Stimulated activated CD4-positive, alpha-beta T cell treated with anti-CD3 and anti-CD28 coated beads, Interleukin-2, amount 100 ng/mL, for 24 hours (primary cell): Measurements from ENCODE around the gene PRR7.
"Not testable (repeated sequence)": the region's sequence is repeated elsewhere in the genome, so short reads cannot be mapped to it uniquely, and the experiment has no call there.

ENCODE experiments used
- DNase-seq, 2 donors: peaks; one replicate each; pipeline ENCODE4 v3.0.0-alpha.2; 2020

The PRR7 gene

GRCh38 chr5:177470759-177471536 lies 24.3 kb downstream of the PRR7 start:
- DNase-seq = no peak

GRCh38 chr5:177471610-177472356 lies 25.2 kb downstream of the PRR7 start:
- no peak for DNase-seq

GRCh38 chr5:177472460-177473442 lies 26.1 kb downstream of the PRR7 start:
- DNase-seq = peak in 1 of 2 donors; percentile 69

GRCh38 chr5:177473443-177474001 lies 26.9 kb downstream of the PRR7 start, which contains the start of gene DBN1:
DBN1 (minus strand) TSS chr5:177473634; CDS start chr5:177473521, 113 bp downstream.
- DNase-seq = peak in 1 of 2 donors; percentile 35

- DNase-seq = no peak
These were observed 27.4 kb downstream of the PRR7 start for GRCh38 chr5:177474002-177474476.

GRCh38 chr5:177474846-177475562 lies 28.4 kb downstream of the PRR7 start:
- DNase-seq = no peak

- DNase-seq = no peak
These were observed 29.2 kb downstream of the PRR7 start for GRCh38 chr5:177475563-177476427.

- DNase-seq = no peak
These were observed 30.1 kb downstream of the PRR7 start for GRCh38 chr5:177476531-177477233.

GRCh38 chr5:177477701-177478477 lies 31.3 kb downstream of the PRR7 start:
- DNase-seq = no peak

GRCh38 chr5:177478711-177479646 lies 32.4 kb downstream of the PRR7 start:
- DNase-seq = no peak

- DNase-seq = no peak
These were observed 33.2 kb downstream of the PRR7 start for GRCh38 chr5:177479774-177480173.

GRCh38 chr5:177482359-177482795 lies 35.8 kb downstream of the PRR7 start:
- DNase-seq = no peak

- no peak for DNase-seq
These were observed 36.4 kb downstream of the PRR7 start for GRCh38 chr5:177483042-177483441.

GRCh38 chr5:177483994-177484901 lies 37.6 kb downstream of the PRR7 start:
- DNase-seq = no peak

GRCh38 chr5:177484902-177485549 lies 38.4 kb downstream of the PRR7 start:
- DNase-seq = no peak

GRCh38 chr5:177485753-177486152 lies 39.1 kb downstream of the PRR7 start:
- DNase-seq = not testable (repeated sequence)
